Stimulated activated naive CD8-positive, alpha-beta T cell treated with anti-CD3 and anti-CD28 coated beads, Interleukin-15, Interleukin-2, amounts not matched to agents 100 ng/mL and 50 ng/mL, for 24 hours (primary cell): ENCODE data around the gene FRMD8.

Source experiments
- H3K27ac Mint-ChIP-seq: one replicate; pipeline ENCODE4 v1.8.0; 2021; ENCODE audit warnings: mild to moderate bottlenecking, mixed read lengths
- H3K27me3 Mint-ChIP-seq: one replicate; pipeline ENCODE4 v1.8.0; 2021; ENCODE audit warnings: mixed read lengths
- H3K36me3 Mint-ChIP-seq: one replicate; pipeline ENCODE4 v1.8.0; 2021; ENCODE audit warnings: low read depth, mixed read lengths
- H3K4me1 Mint-ChIP-seq: one replicate; pipeline ENCODE4 v1.8.0; 2021; ENCODE audit warnings: low read depth, mixed read lengths
- H3K4me3 Mint-ChIP-seq: one replicate; pipeline ENCODE4 v1.8.0; 2021; ENCODE audit warnings: mild to moderate bottlenecking, mixed read lengths
- H3K9me3 Mint-ChIP-seq: one replicate; pipeline ENCODE4 v1.8.0; 2021; ENCODE audit warnings: mixed read lengths

FRMD8 gene

GRCh38 chr11:65427691-65428577, 41.5 kb downstream of the FRMD8 start:
- H3K27me3 Mint-ChIP-seq, result no peaks in the 10 kb centered on the region

GRCh38 chr11:65428578-65429067, 42.2 kb downstream of the FRMD8 start:
- Mint-ChIP-seq H3K27ac (peak overlapping the region; percentile 100), H3K4me1 (peaks cover 95% of the 10 kb centered on the region), H3K9me3 (no peaks in the 10 kb centered on the region), H3K36me3 (peaks cover 64% of the 10 kb centered on the region), H3K27me3 (no peaks in the 10 kb centered on the region), H3K4me3 (peak overlapping the region; percentile 99)

More at GRCh38 chr11:65427691-65428577, 41.5 kb downstream of the FRMD8 start:
- peak overlapping the region; percentile 99 for H3K4me3 Mint-ChIP-seq
- peak overlapping the region; percentile 100 for H3K27ac Mint-ChIP-seq
- peaks cover 68% of the 10 kb centered on the region for H3K36me3 Mint-ChIP-seq
- peaks cover 92% of the 10 kb centered on the region for H3K4me1 Mint-ChIP-seq
- H3K9me3 Mint-ChIP-seq, result no peaks in the 10 kb centered on the region

- Mint-ChIP-seq H3K9me3 (no peaks in the 10 kb centered on the region), H3K4me3 (peak overlapping the region; percentile 99), H3K4me1 (peaks cover 95% of the 10 kb centered on the region), H3K36me3 (peaks cover 61% of the 10 kb centered on the region), H3K27ac (peak overlapping the region; percentile 100), H3K27me3 (no peaks in the 10 kb centered on the region)
Measured at GRCh38 chr11:65429068-65429681, 42.7 kb downstream of the FRMD8 start.

GRCh38 chr11:65429724-65430405, 43.4 kb downstream of the FRMD8 start:
- Mint-ChIP-seq H3K27me3 (no peaks in the 10 kb centered on the region), H3K4me1 (peaks cover 95% of the 10 kb centered on the region), H3K4me3 (peak overlapping the region; percentile 99), H3K9me3 (no peaks in the 10 kb centered on the region), H3K36me3 (peaks cover 61% of the 10 kb centered on the region), H3K27ac (peak overlapping the region; percentile 100)

GRCh38 chr11:65430406-65431217, 44.2 kb downstream of the FRMD8 start:
- H3K9me3 Mint-ChIP-seq, result no peaks in the 10 kb centered on the region
- H3K4me3 Mint-ChIP-seq, result peak overlapping the region; percentile 99
- no peaks in the 10 kb centered on the region for H3K27me3 Mint-ChIP-seq
- H3K4me1 Mint-ChIP-seq, result peaks cover 94% of the 10 kb centered on the region
- peaks cover 61% of the 10 kb centered on the region for H3K36me3 Mint-ChIP-seq
- H3K27ac Mint-ChIP-seq, result peak overlapping the region; percentile 100

- Mint-ChIP-seq H3K9me3 (no peaks in the 10 kb centered on the region), H3K27me3 (no peaks in the 10 kb centered on the region), H3K4me3 (peak overlapping the region; percentile 64), H3K36me3 (peaks cover 59% of the 10 kb centered on the region), H3K27ac (peak overlapping the region; percentile 80), H3K4me1 (peaks cover 96% of the 10 kb centered on the region)
Measured at GRCh38 chr11:65431451-65432099, 45.1 kb downstream of the FRMD8 start.

- H3K27ac Mint-ChIP-seq, result peak overlapping the region; percentile 80
- no peaks in the 10 kb centered on the region for H3K9me3 Mint-ChIP-seq
- peaks cover 93% of the 10 kb centered on the region for H3K4me1 Mint-ChIP-seq
- H3K36me3 Mint-ChIP-seq, result peaks cover 56% of the 10 kb centered on the region
- H3K27me3 Mint-ChIP-seq, result no peaks in the 10 kb centered on the region
- peak overlapping the region; percentile 64 for H3K4me3 Mint-ChIP-seq
Measured at GRCh38 chr11:65432100-65432650, 45.7 kb downstream of the FRMD8 start.

GRCh38 chr11:65432686-65433582, 46.5 kb downstream of the FRMD8 start:
- H3K9me3 Mint-ChIP-seq, result no peaks in the 10 kb centered on the region
- peaks cover 93% of the 10 kb centered on the region for H3K4me1 Mint-ChIP-seq
- H3K36me3 Mint-ChIP-seq, result peaks cover 56% of the 10 kb centered on the region
- H3K27ac Mint-ChIP-seq, result peak overlapping the region; percentile 73
- peak overlapping the region; percentile 56 for H3K4me3 Mint-ChIP-seq
- no peaks in the 10 kb centered on the region for H3K27me3 Mint-ChIP-seq

- Mint-ChIP-seq H3K36me3 (peaks cover 56% of the 10 kb centered on the region), H3K27ac (no peak overlapping the region), H3K4me3 (no peak overlapping the region), H3K9me3 (no peaks in the 10 kb centered on the region), H3K27me3 (no peaks in the 10 kb centered on the region), H3K4me1 (peaks cover 90% of the 10 kb centered on the region)
Measured at GRCh38 chr11:65433657-65434056, 47.2 kb downstream of the FRMD8 start.

- H3K36me3 Mint-ChIP-seq, result peaks cover 59% of the 10 kb centered on the region
- H3K27ac Mint-ChIP-seq, result peak overlapping the region; percentile 51
- no peaks in the 10 kb centered on the region for H3K9me3 Mint-ChIP-seq
- H3K4me1 Mint-ChIP-seq, result peaks cover 90% of the 10 kb centered on the region
- H3K27me3 Mint-ChIP-seq, result no peaks in the 10 kb centered on the region
- no peak overlapping the region for H3K4me3 Mint-ChIP-seq
Measured at GRCh38 chr11:65434057-65434666, 47.7 kb downstream of the FRMD8 start.

GRCh38 chr11:65434667-65435410, 48.4 kb downstream of the FRMD8 start:
- Mint-ChIP-seq H3K27ac (peak overlapping the region; percentile 61), H3K4me1 (peaks cover 90% of the 10 kb centered on the region), H3K36me3 (peaks cover 62% of the 10 kb centered on the region), H3K4me3 (no peak overlapping the region), H3K9me3 (no peaks in the 10 kb centered on the region), H3K27me3 (no peaks in the 10 kb centered on the region)

GRCh38 chr11:65435411-65435931, 49.0 kb downstream of the FRMD8 start:
- peaks cover 67% of the 10 kb centered on the region for H3K36me3 Mint-ChIP-seq
- no peaks in the 10 kb centered on the region for H3K27me3 Mint-ChIP-seq
- H3K4me1 Mint-ChIP-seq, result peaks cover 90% of the 10 kb centered on the region
- H3K9me3 Mint-ChIP-seq, result no peaks in the 10 kb centered on the region
- H3K4me3 Mint-ChIP-seq, result no peak overlapping the region
- H3K27ac Mint-ChIP-seq, result peak overlapping the region; percentile 61
